Measurements from ENCODE around the gene TDRD12.

TDRD12 gene

DNA sequence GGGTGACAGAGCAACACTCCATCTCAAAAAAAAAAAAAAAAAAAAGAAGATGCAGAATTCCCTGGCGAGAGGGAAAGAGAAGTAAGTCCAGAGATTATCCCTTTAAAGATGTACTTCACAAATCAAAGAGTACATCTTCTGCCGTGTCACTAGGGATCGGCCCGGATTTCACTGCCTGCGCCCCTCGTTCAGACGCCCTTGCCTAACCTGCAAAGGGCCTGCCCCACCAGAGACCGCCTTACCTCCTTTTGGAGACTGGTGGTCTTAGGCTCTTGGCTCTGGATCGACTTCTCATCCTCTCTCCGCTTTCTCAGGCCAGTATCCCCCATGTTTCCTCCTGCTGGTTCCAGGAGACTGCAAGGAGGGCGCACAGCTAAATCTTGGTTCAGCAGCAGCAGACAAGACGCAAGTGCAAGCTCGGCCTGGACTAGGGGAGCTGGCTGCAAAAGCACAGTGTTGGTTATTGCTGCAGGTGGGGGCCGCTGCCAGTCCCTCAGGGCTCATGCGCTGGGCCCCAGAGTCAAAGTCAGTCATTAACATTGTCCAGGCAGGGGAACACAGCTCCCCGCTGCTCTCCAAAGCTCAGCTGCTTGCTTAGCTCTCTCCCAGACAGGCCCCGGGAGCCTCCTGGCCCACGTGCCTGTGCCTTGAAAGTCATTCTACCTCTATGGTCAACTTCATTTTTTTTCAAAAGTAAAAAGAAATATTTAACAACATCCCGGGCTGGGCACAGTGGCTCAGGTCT lies 148.8 kb downstream of the TDRD12 start:
- DNase-seq (ENCODE audit: low spot score) = no peak

DNA sequence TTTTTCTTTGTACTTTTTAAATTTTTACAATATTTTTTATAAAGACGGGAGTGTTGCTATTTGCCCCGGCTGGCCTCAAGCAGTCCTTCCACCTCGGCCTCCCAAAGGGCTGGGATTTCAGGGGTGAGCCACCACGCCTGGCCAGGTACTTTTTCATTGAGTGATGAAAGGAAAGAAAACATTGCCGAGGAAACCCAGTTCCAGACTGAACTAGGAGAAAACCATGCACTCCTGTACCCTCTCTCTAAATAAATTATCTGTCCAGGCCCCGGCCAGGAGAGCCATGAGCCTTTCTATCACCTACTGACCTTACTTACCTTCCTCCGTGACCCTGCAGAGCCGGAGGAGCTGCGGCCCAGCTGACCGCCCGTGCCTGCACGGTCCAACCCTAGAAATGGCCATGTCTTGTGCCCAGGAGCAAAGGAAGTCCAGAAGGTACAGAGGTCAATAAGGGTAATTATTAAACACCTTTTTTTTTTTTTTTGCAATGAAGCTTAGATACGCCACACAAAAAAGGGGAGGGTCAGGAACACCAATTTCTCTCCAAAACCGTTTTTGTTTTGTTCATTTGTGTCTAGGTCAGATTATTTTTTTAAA lies 149.9 kb downstream of the TDRD12 start, which contains the start of gene SLC7A9:
SLC7A9 (minus strand) TSS at position 399 of the 597 bp plus-strand sequence. CDS start 1,233 bp downstream, outside the sequence.
- no peak for DNase-seq (ENCODE audit: low spot score)

DNA sequence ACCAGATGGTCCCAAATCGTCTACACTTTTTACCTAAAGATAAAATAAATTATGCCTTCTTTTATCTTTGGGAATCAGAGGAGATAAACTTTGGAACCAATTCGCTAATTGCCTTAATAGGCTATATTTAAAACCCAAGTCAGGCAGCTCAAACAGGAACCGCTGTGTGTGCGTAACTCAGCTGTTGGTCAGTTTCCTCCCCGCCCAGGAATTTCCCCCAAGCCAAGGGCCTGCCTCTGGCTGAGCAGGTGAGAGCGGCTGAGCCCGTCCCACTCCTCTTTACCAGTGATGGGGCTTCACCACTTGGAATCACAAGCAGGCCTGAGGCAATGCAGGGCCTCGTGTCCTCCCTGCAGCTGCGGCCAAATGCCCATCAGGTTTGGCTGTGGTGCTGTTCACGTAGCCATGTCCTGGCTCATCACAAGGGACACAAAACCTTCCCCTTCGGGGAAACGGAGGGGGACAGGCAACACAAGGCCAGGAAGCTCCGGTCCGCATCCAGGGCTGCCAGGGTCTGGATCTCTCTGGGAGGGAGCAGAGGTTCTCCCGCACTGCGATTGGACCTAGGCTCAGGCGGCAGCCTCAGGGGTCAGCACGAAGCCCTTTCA lies 150.5 kb downstream of the TDRD12 start:
- no peak for DNase-seq (ENCODE audit: low spot score)

DNA sequence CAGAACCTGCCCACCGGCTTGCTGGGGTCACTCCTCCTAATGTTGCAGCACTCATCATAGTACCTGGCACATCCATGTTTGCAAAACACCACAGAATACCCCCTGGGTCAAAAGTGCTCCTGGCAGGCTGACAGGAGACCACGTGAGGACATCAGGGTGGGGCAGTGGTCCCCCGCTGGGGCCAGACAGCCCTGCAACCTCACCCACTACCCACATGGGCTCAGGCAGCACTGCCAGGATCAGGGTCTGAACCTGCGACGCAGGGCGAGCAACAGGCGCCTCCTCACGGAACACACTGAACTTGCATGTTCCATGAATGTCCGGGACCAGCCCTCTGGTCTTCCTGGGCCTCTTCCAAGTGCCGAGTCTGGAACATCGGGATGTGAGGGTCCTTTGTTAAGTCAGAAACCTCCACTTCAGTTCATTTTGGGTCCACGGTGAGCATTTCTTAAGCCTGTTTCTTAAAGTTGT lies 151.4 kb downstream of the TDRD12 start:
- DNase-seq (ENCODE audit: low spot score) = no peak

DNA sequence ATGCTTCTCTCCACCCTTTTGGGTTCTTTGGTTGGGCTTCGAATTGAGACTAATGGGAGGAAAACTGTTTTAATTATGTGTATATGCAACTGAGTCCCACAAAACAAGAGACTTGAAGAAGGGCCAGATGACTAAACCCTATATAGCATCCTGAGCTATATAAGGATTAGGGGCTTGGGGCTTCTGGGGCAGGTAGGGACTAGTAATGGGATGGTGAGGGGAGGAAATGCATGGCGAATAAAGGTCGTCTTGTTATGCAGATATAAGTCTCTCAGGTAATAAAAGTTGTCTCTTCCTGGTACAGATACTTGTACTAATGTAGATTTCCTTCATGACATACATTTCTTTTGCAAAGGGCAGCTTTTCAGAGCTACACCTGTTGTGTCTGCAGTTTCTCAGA lies 152.8 kb downstream of the TDRD12 start:
- DNase-seq (ENCODE audit: low spot score) = no peak

DNA sequence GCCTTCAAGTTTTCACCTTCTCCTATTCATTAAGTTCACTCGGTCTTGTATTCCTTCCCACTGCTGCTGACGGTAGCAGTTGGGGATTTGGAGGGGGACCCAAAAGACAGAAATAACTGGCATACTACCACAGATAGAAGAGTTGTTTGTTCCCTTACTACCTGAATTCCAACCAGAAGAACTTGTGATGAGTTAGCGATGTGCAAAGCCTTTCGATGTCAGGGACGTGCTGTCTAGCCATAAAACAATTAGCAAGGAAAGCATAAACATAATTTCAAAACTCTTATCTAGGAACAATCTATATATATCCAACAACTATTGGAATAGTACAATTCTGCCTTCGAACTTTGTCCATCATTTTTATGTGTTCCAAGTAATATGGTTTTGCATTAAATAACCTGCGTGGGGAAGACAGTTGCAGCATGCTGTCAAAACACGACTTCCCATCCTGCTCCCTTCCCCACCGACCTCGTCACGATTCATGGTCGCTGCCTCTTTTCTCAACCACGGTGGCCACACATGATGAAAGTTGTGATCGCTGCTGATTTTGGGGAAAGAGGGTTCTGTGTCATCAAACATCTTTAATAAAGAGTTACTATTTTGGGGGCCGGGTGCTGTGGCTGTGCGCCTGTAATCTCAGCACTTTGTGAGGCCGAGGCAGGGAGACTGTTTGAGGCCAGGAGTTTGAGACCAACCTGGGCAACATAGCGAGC lies 153.8 kb downstream of the TDRD12 start:
- no peak for DNase-seq (ENCODE audit: low spot score)

DNA sequence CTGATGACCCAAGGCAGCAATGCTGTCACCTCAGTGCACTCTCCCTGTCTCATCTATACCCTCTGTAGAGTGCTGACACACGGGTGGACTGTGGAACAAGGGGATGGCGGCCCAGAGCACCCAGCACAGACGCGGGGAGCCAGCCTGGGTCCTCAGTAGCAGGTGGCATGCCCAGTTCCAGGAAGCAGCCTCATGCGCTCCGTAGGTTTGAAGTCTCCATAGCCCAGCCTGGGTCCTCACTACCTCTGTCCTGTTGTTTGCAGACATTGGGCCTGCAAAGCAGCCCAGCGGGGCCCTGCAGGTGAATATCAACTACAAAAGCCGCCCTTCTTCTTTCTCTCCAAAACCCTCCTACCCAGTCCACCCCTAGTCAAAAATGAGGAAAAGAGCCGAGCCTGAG lies 155.0 kb downstream of the TDRD12 start:
- no peak for DNase-seq (ENCODE audit: low spot score)

DNA sequence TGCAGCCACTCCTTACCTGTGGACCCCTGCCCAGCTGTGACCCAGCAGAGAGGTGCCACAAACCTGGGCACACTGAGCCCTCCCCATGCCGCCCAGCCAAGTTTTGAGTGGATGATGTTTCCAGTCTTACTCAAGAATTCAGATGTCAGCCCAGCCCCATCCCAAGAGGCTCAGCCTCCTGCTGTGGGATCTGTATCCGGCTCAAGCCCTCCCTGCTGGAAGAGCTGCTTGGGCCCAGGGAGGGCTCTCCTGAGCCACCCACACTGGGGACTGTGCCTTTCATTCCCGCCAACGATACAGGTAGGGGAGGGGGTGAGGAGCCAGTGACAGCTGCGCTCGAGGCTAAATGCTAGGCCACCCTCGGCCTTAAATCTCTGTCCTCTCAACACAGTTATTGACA lies 155.9 kb downstream of the TDRD12 start:
- DNase-seq (ENCODE audit: low spot score) = no peak

DNA sequence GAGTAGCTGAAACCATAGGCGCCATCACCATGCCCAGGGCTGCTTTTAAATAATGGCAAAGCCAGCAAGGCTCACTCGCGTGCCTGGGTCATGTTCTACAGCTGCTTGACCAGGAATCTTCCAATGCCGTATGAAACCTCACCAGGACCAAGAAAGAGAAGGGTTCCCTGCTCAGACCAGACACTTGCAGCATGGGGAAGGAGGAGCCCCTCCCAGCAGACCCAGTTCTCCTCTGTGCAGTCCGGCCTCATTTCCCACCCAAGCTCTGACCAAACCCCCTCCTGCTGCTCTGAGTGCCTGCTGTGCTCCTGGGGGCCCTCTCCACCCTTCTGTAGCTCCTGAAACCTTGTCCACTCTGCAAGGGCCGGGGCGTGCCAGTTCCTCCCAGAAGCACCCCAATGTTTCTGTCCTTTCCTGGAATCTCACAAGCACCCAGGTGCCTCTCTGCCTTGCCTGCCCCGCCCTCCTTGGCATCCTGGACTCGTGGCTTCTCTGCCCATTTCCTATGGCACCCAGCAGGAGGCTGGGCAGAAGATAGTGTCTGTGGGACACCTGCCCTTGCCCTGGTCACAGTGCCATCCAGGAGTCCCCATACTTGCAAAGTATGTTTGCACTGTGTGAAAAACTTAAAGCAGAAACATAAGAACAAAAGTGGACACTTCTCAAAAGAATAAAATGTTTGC lies 156.8 kb downstream of the TDRD12 start:
- DNase-seq (ENCODE audit: low spot score) = no peak

DNA sequence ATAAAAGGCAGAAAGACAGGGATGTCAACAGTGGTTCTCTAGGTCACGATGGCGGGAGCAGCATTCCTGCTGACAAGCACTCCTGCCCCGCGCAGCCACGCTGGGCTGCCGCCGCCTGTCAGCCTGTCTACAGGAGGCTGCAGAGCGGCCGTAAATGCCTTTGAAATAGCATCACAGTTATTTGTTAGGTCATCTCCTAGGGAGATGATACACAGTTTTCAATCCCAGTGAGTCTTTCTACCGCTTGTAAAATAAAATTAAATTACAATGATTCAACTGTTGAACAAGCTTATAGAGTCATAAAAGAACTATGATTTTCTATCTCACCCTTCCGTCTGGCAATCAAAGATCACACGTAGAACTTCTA lies 157.3 kb downstream of the TDRD12 start:
- DNase-seq (ENCODE audit: low spot score) = no peak
